BLaER1 treated with 17β-estradiol and CSF1 and Interleukin-3, amounts not matched to agents 10 nM and 100 nM (cell line): ENCODE data around the gene WBP1L.
"Not testable (repeated sequence)": the region's sequence is repeated elsewhere in the genome, so short reads cannot be mapped to it uniquely, and the experiment has no call there.

Experiments
- H3K27ac ChIP-seq, 11 experiments: shearing (Covaris generic); formaldehyde crosslinking; 2 replicates each; pipeline ENCODE4 v1.8.1; 2022
- H3K27me3 ChIP-seq, 11 experiments: shearing (Covaris generic); formaldehyde crosslinking; 2 replicates each; pipeline ENCODE4 v1.8.1; 2022
- H3K36me3 ChIP-seq, 11 experiments: shearing (Covaris generic); formaldehyde crosslinking; 2 replicates each; pipeline ENCODE4 v1.8.1; 2022
- H3K4me1 ChIP-seq, 10 experiments: shearing (Covaris generic); formaldehyde crosslinking; 2 replicates each; pipeline ENCODE4 v1.8.1; 2022
- H3K4me2 ChIP-seq, 11 experiments: shearing (Covaris generic); formaldehyde crosslinking; 2 replicates each; pipeline ENCODE4 v1.8.1; 2022
- H3K4me3 ChIP-seq, 10 experiments: shearing (Covaris generic); formaldehyde crosslinking; 2 replicates each; pipeline ENCODE4 v1.8.1; 2022
- H3K9ac ChIP-seq, 11 experiments: shearing (Covaris generic); formaldehyde crosslinking; 2 replicates each; pipeline ENCODE4 v1.8.1; 2022
- H3K9me3 ChIP-seq, 11 experiments: shearing (Covaris generic); formaldehyde crosslinking; replicated peaks in 1 of 11; 2 replicates each; pipeline ENCODE4 v1.8.1; 2022
- H4K20me1 ChIP-seq, 11 experiments: shearing (Covaris generic); formaldehyde crosslinking; 2 replicates each; pipeline ENCODE4 v1.8.1; 2022
- Cebpa-rat ChIP-seq, 11 experiments: shearing (Covaris generic); IDR thresholded peaks; 2 replicates each; pipeline ENCODE4 v1.8.1; 2022

Gene WBP1L

GRCh38 chr10:102845352-102845902 is 101.7 kb downstream of the WBP1L start:
- Histone ChIP-seq H3K4me3 (no peak overlapping the region), H3K27me3 (no peaks in the 10 kb centered on the region), H3K9ac (no peak overlapping the region), H4K20me1 (no peaks in the 10 kb centered on the region), H3K9me3 (peaks cover 6 to 35% (median 21%) of the 10 kb centered on the region in 11 experiments; a peak in 19 of 22 replicates), H3K27ac (no peak overlapping the region), H3K36me3 (0 out of 22 replicates have a peak, but pooled peaks cover 0 to 3% (median 0%) of the 10 kb centered on the region in 11 experiments), H3K4me2 (no peak overlapping the region), H3K4me1 (no peaks in the 10 kb centered on the region)
- TF ChIP-seq Cebpa-rat (IDR thresholded peaks at IDR 0.05) = no peak

GRCh38 chr10:102850025-102850518 is 106.3 kb downstream of the WBP1L start:
- no peak for TF ChIP-seq Cebpa-rat (IDR thresholded peaks at IDR 0.05)
- Histone ChIP-seq H3K27ac (no peak overlapping the region), H3K9ac (no peak overlapping the region), H3K27me3 (no peaks in the 10 kb centered on the region), H3K4me2 (no peak overlapping the region), H4K20me1 (no peaks in the 10 kb centered on the region; a peak in 1 of 22 replicates), H3K4me1 (peaks cover 2 to 7% (median 5%) of the 10 kb centered on the region in 10 experiments), H3K9me3 (peaks cover 0 to 13% (median 4%) of the 10 kb centered on the region in 11 experiments; a peak in 14 of 22 replicates), H3K36me3 (0 out of 22 replicates have a peak, but pooled peaks cover 0 to 2% (median 0%) of the 10 kb centered on the region in 11 experiments), H3K4me3 (no peak overlapping the region)

- not testable (repeated sequence) for H3K27ac ChIP-seq
These were observed 109.5 kb downstream of the WBP1L start for GRCh38 chr10:102853237-102853636.

GRCh38 chr10:102855731-102856436 is 112.1 kb downstream of the WBP1L start:
- H3K27me3 ChIP-seq, H3K9me3 ChIP-seq: not testable (repeated sequence)
- peak overlapping the region in 7 of 11 experiments; percentile 9 to 49 (median 40); a peak in 7 of 22 replicates for H3K9ac ChIP-seq
- H3K4me3 ChIP-seq = peak overlapping the region in 4 of 10 experiments; percentile 1 to 38 (median 29); a peak in 3 of 20 replicates
- peaks cover 0 to 24% (median 0%) of the 10 kb centered on the region in 11 experiments; a peak in 4 of 22 replicates for H4K20me1 ChIP-seq
- H3K4me1 ChIP-seq = peaks cover 15 to 27% (median 26%) of the 10 kb centered on the region in 10 experiments
- H3K27ac ChIP-seq = peak overlapping the region in 8 of 11 experiments; percentile 26 to 63 (median 50); a peak in 13 of 22 replicates
- H3K36me3 ChIP-seq = peaks cover 6 to 19% (median 12%) of the 10 kb centered on the region in 11 experiments; a peak in 18 of 22 replicates
- peak overlapping the region; percentile 63 to 84 (median 78) for H3K4me2 ChIP-seq

More at GRCh38 chr10:102853237-102853636, 109.5 kb downstream of the WBP1L start:
- not testable (repeated sequence) for H3K4me2 ChIP-seq, H3K27me3 ChIP-seq, H4K20me1 ChIP-seq, H3K36me3 ChIP-seq, H3K9me3 ChIP-seq, H3K9ac ChIP-seq, H3K4me3 ChIP-seq
- H3K4me1 ChIP-seq = peaks cover 15 to 27% (median 26%) of the 10 kb centered on the region in 10 experiments

- no peaks in the 10 kb centered on the region for H3K27me3 ChIP-seq
These were observed 113.1 kb downstream of the WBP1L start for GRCh38 chr10:102856758-102857424.

GRCh38 chr10:102859911-102860310 is 116.2 kb downstream of the WBP1L start:
- Histone ChIP-seq H3K4me2 (no peak overlapping the region), H3K27me3 (no peaks in the 10 kb centered on the region)
- no peak for TF ChIP-seq Cebpa-rat (IDR thresholded peaks at IDR 0.05)

More at GRCh38 chr10:102856758-102857424, 113.1 kb downstream of the WBP1L start:
- no peaks in the 10 kb centered on the region for H3K9me3 ChIP-seq
- peaks cover 15 to 27% (median 26%) of the 10 kb centered on the region in 10 experiments for H3K4me1 ChIP-seq
- H3K4me3 ChIP-seq = no peak overlapping the region
- peak overlapping the region in 9 of 11 experiments; percentile 0 to 82 (median 69); a peak in 10 of 22 replicates for H3K4me2 ChIP-seq
- no peak for TF ChIP-seq Cebpa-rat (IDR thresholded peaks at IDR 0.05)
- H3K27ac ChIP-seq = peak overlapping the region in 4 of 11 experiments; percentile 9 to 63 (median 50); a peak in 2 of 22 replicates
- peaks cover 0 to 24% (median 0%) of the 10 kb centered on the region in 11 experiments; a peak in 4 of 22 replicates for H4K20me1 ChIP-seq
- H3K36me3 ChIP-seq = peaks cover 10 to 29% (median 17%) of the 10 kb centered on the region in 11 experiments; a peak in 19 of 22 replicates
- no peak overlapping the region for H3K9ac ChIP-seq

GRCh38 chr10:102863660-102864059 is 119.9 kb downstream of the WBP1L start:
- Histone ChIP-seq H3K9me3 (no peaks in the 10 kb centered on the region), H3K36me3 (peaks cover 20 to 58% (median 35%) of the 10 kb centered on the region in 11 experiments; a peak in 21 of 22 replicates), H3K4me1 (peaks cover 0 to 7% (median 5%) of the 10 kb centered on the region in 10 experiments; a peak in 16 of 20 replicates), H3K27ac (no peak overlapping the region), H3K27me3 (no peaks in the 10 kb centered on the region), H4K20me1 (peaks cover 0 to 13% (median 0%) of the 10 kb centered on the region in 11 experiments; a peak in 4 of 22 replicates), H3K4me2 (no peak overlapping the region), H3K4me3 (no peak overlapping the region), H3K9ac (no peak overlapping the region)
- no peak for TF ChIP-seq Cebpa-rat (IDR thresholded peaks at IDR 0.05)

More at GRCh38 chr10:102859911-102860310, 116.2 kb downstream of the WBP1L start:
- H4K20me1 ChIP-seq = peaks cover 0 to 24% (median 0%) of the 10 kb centered on the region in 11 experiments; a peak in 4 of 22 replicates
- no peak overlapping the region for H3K27ac ChIP-seq
- no peak overlapping the region for H3K4me3 ChIP-seq
- peaks cover 14 to 23% (median 22%) of the 10 kb centered on the region in 10 experiments for H3K4me1 ChIP-seq
- H3K36me3 ChIP-seq = peaks cover 20 to 49% (median 31%) of the 10 kb centered on the region in 11 experiments; a peak in 21 of 22 replicates
- H3K9ac ChIP-seq = no peak overlapping the region
- no peaks in the 10 kb centered on the region for H3K9me3 ChIP-seq

- Histone ChIP-seq H3K4me3 (no peak overlapping the region), H3K4me2 (no peak overlapping the region), H3K36me3 (peaks cover 15 to 45% (median 27%) of the 10 kb centered on the region in 11 experiments; a peak in 21 of 22 replicates), H3K27ac (no peak overlapping the region), H4K20me1 (0 out of 22 replicates have a peak, but pooled peaks cover 0 to under 1% (median 0%) of the 10 kb centered on the region in 11 experiments), H3K9me3 (no peaks in the 10 kb centered on the region), H3K9ac (no peak overlapping the region), H3K4me1 (peaks cover 7 to 25% (median 21%) of the 10 kb centered on the region in 10 experiments), H3K27me3 (no peaks in the 10 kb centered on the region; a peak in 1 of 22 replicates)
- TF ChIP-seq Cebpa-rat (IDR thresholded peaks at IDR 0.05) = no peak
These were observed 121.9 kb downstream of the WBP1L start for GRCh38 chr10:102865620-102866019.
